Measurements from ENCODE around the gene HMGCS2. TPM values are rescaled to one million over a fixed set of nuclear protein-coding genes. Genes with fewer than 3 reads are reported as not detected.

Gene HMGCS2
- polyA plus RNA-seq, 1 of the 3 experiments (the other 2 are of a cell fraction): not detected

DNA sequence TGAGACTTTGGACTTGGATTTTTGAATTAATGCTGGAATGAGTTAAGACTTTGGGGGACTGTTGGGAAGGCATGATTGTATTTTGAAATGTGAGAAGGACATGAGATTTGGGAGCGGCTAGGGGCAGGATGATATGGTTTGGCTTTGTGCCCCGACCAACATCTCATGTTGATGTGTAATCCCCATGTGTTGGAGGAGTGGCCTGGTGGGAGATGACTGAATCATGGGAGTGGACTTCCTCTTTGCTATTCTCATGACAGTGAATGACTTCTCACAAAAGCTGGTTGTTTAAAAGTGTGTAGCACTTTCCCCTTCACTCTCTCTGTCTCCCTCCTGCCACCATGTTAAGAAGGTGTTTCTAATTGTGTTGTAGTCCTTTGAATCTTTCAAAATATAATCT is 66.3 kb downstream of the HMGCS2 start:
- Histone ChIP-seq H3K9me3 (no peaks in the 10 kb centered on the region), H3K36me3 (replicated peaks in 1 of 2; ENCODE audit: control insufficient read depth in 1 of 2, insufficient read depth in 2 of 2, low read length in 1 of 2) (no peaks in the 10 kb centered on the region), H3K9me2 (no peaks in the 10 kb centered on the region), H4K20me1 (ENCODE audit: insufficient read depth) (no peaks in the 10 kb centered on the region), H3K27me3 (ENCODE audit: insufficient read depth) (no peaks in the 10 kb centered on the region; the same call in 1 of the 2 replicates), H3K27ac (ENCODE audit: low read depth in 2 of 2, low read length in 1 of 2) (no peak overlapping the region), H3K9ac (no peak overlapping the region), H3F3A (replicated peaks; ENCODE audit: insufficient read depth) (no peaks in the 10 kb centered on the region), H3K4me3 (ENCODE audit: low read depth in 2 of 2, low read length in 1 of 2) (no peak overlapping the region), H3K79me2 (ENCODE audit: insufficient read depth) (no peaks in the 10 kb centered on the region), H3K4me1 (ENCODE audit: control insufficient read depth in 1 of 2, insufficient read depth in 2 of 2, low read depth in 1 of 2, low read length in 1 of 2) (peaks cover 0 to 3% of the 10 kb centered on the region in 2 experiments; a peak in 1 of 4 replicates), H3K4me2 (no peak overlapping the region), H2AFZ (ENCODE audit: low read depth) (no peak overlapping the region)
- TF ChIP-seq RCOR1 (IDR thresholded peaks at IDR 0.05; ENCODE audit: low read length) (no peak), PBX3 (IDR thresholded peaks at IDR 0.05) (no peak), REST (IDR thresholded peaks at IDR 0.05; ENCODE audit: low read depth, low read length) (no peak), FOXM1 (IDR thresholded peaks at IDR 0.05; ENCODE audit: low read depth) (no peak), RXRA (IDR thresholded peaks at IDR 0.05; ENCODE audit: borderline replicate concordance, low read depth) (no peak), SIN3A (IDR thresholded peaks at IDR 0.05; ENCODE audit: borderline replicate concordance, low read depth, low read length) (no peak), TCF12 (IDR thresholded peaks at IDR 0.05) (no peak)
- TF ChIP-seq, protein P1, sequence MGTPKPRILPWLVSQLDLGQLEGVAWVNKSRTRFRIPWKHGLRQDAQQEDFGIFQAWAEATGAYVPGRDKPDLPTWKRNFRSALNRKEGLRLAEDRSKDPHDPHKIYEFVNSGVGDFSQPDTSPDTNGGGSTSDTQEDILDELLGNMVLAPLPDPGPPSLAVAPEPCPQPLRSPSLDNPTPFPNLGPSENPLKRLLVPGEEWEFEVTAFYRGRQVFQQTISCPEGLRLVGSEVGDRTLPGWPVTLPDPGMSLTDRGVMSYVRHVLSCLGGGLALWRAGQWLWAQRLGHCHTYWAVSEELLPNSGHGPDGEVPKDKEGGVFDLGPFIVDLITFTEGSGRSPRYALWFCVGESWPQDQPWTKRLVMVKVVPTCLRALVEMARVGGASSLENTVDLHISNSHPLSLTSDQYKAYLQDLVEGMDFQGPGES (IDR thresholded peaks at IDR 0.05; ENCODE audit: low read depth, low read length): no peak
- DNase-seq: no peak
- 52% methylated on average over 2 of the region's 2 CpGs for WGBS (ENCODE audit: low lambda C conversion rate)
- ChIA-PET POLR2A (no interaction called here), CTCF (interaction anchor here (2.2 kb wide), 1 partner anchor 27 kb away, joined by 12 read pairs; no protein-coding TSS in a partner anchor)

GRCh38 chr1:119701659-119702058 is 67.0 kb downstream of the HMGCS2 start:
- no peaks in the 10 kb centered on the region for H3K36me3 ChIP-seq (replicated peaks in 1 of 2; ENCODE audit: control insufficient read depth in 1 of 2, insufficient read depth in 2 of 2, low read length in 1 of 2)
- no peak overlapping the region for H3K4me3 ChIP-seq (ENCODE audit: low read depth in 2 of 2, low read length in 1 of 2)
- no peak overlapping the region for H3K9ac ChIP-seq
- H4K20me1 ChIP-seq (ENCODE audit: insufficient read depth): no peaks in the 10 kb centered on the region
- CTCF ChIA-PET: no interaction called here
- peaks cover 0 to 3% of the 10 kb centered on the region in 2 experiments; a peak in 1 of 4 replicates for H3K4me1 ChIP-seq (ENCODE audit: control insufficient read depth in 1 of 2, insufficient read depth in 2 of 2, low read depth in 1 of 2, low read length in 1 of 2)
- no peak overlapping the region for H3K27ac ChIP-seq (ENCODE audit: low read depth in 2 of 2, low read length in 1 of 2)
- H3K9me2 ChIP-seq: no peaks in the 10 kb centered on the region
- no peak overlapping the region for H2AFZ ChIP-seq (ENCODE audit: low read depth)
- no peak for DNase-seq
- no peaks in the 10 kb centered on the region for H3F3A ChIP-seq (replicated peaks; ENCODE audit: insufficient read depth)
- no peaks in the 10 kb centered on the region for H3K79me2 ChIP-seq (ENCODE audit: insufficient read depth)
- H3K4me2 ChIP-seq: no peak overlapping the region
- no peaks in the 10 kb centered on the region; the same call in 1 of the 2 replicates for H3K27me3 ChIP-seq (ENCODE audit: insufficient read depth)
- POLR2A ChIA-PET: no interaction called here
- no peaks in the 10 kb centered on the region for H3K9me3 ChIP-seq
- TF ChIP-seq, protein P1 (IDR thresholded peaks at IDR 0.05; ENCODE audit: low read depth, low read length): no peak
- TF ChIP-seq POLR2AphosphoS5 (IDR thresholded peaks at IDR 0.05; ENCODE audit: low read depth, low read length) (no peak), RCOR1 (IDR thresholded peaks at IDR 0.05; ENCODE audit: low read length) (no peak), MEF2A (IDR thresholded peaks at IDR 0.05; ENCODE audit: borderline replicate concordance, low read depth) (no peak), ZBTB33 (IDR thresholded peaks at IDR 0.05; ENCODE audit: borderline replicate concordance, low read depth) (no peak), PBX3 (IDR thresholded peaks at IDR 0.05) (no peak), ELF1 (IDR thresholded peaks at IDR 0.05) (no peak), EP300 (IDR thresholded peaks at IDR 0.05; ENCODE audit: borderline replicate concordance in 1 of 2, low read depth in 1 of 2, low read length in 1 of 2) (no peak), CHD2 (IDR thresholded peaks at IDR 0.05; ENCODE audit: low read length, partially characterized antibody) (no peak), FOSL2 (IDR thresholded peaks at IDR 0.05; ENCODE audit: borderline replicate concordance, low read depth) (no peak)
- TF ChIP-seq, protein P2, sequence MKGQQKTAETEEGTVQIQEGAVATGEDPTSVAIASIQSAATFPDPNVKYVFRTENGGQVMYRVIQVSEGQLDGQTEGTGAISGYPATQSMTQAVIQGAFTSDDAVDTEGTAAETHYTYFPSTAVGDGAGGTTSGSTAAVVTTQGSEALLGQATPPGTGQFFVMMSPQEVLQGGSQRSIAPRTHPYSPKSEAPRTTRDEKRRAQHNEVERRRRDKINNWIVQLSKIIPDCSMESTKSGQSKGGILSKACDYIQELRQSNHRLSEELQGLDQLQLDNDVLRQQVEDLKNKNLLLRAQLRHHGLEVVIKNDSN (IDR thresholded peaks at IDR 0.05; ENCODE audit: borderline replicate concordance, low read depth): no peak

All from SK-N-SH (cell line).